ACC112 (cell line): ENCODE measurements around the gene KISS1.

Source experiments
- H2AFZ ChIP-seq: fragments of 200-600 bp; sonication (generic); one replicate; pipeline ENCODE4 v1.6.0; 2017; ENCODE audit warnings: antibody characterized with exemption, low read length; ENCODE audit not compliant: unreplicated experiment
- H3K27ac ChIP-seq: fragments of 200-600 bp; sonication (generic); 2 replicates; pipeline ENCODE4 v1.5.1; 2014; ENCODE audit warnings: low read depth, mild to moderate bottlenecking, antibody characterized with exemption, low read length, moderate library complexity
- H3K27me3 ChIP-seq: fragments of 200-600 bp; sonication (generic); 2 replicates; pipeline ENCODE4 v1.6.1; 2014; ENCODE audit warnings: mild to moderate bottlenecking, antibody characterized with exemption, low read length, moderate library complexity, mixed read lengths; ENCODE audit not compliant: insufficient read depth
- H3K36me3 ChIP-seq: fragments of 200-600 bp; sonication (generic); 2 replicates; pipeline ENCODE4 v1.6.1; 2016; ENCODE audit warnings: mild to moderate bottlenecking, antibody characterized with exemption, low read length, moderate library complexity, mixed read lengths; ENCODE audit not compliant: insufficient read depth
- H3K4me1 ChIP-seq: fragments of 200-600 bp; sonication (generic); one replicate; pipeline ENCODE4 v1.6.1; 2016; ENCODE audit warnings: low read length, mixed read lengths; ENCODE audit not compliant: insufficient read depth, unreplicated experiment, control insufficient read depth
- H3K4me3 ChIP-seq: fragments of 200-600 bp; sonication (generic); 2 replicates; pipeline ENCODE4 v1.5.1; 2014; ENCODE audit warnings: mild to moderate bottlenecking, low read depth, low read length
- H3K79me2 ChIP-seq: fragments of 200-600 bp; sonication (generic); one replicate; pipeline ENCODE4 v1.6.0; 2016; ENCODE audit warnings: low read length; ENCODE audit not compliant: control insufficient read depth, unreplicated experiment, insufficient read depth

Gene KISS1

DNA sequence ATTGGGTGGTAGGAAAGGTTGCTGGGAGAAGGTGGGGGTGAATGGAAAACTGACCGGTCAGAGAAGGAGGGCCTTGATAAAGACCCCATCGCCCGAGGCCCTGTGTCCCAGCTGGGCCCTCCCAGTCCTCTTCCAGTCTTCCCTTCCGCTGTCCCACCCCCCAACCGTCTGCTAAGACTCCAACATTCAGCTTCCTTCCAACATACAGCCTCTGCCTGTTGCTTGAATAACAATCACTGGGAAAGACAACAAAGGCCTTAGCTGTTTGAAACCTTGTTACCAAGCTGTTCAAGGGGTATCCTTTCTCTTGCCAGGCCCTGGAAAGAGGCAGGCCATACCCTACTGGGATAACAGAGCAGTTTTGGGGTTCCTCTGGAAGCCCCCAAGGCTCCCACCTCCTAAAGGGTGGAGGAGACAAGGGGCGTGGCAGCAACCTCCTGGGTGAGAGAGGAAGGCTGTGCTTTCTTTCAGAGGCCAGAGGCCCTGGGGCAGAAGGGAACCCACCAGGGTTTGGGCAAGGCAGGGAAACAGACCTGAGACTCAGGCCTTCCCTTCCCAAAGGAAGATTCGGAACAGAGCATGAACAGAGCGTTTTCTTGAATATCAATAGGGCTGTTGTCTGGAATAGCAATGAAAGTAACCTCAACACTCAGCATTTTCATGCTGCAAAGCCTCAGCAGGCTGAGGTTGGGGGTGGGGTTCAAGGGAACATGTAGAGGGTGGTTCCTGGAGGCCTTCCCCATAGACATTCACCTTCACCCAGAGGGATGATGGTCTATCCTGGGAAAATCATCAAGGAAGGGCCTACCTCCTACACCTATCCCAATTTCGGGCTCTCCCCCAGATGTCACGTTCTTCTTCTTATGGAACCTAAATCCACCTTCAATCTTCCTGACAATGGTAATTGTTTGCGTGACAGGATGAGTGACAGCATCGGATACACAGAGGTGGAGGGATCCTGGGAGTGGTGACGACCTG is 48.6 kb downstream of the KISS1 start:
- no peak overlapping the region for H3K4me3 ChIP-seq
- H3K27ac ChIP-seq = no peak overlapping the region
- H2AFZ ChIP-seq = no peak overlapping the region
- no peaks in the 10 kb centered on the region for H3K36me3 ChIP-seq
- H3K4me1 ChIP-seq = no peaks in the 10 kb centered on the region
- H3K27me3 ChIP-seq = no peaks in the 10 kb centered on the region
- no peaks in the 10 kb centered on the region for H3K79me2 ChIP-seq

DNA sequence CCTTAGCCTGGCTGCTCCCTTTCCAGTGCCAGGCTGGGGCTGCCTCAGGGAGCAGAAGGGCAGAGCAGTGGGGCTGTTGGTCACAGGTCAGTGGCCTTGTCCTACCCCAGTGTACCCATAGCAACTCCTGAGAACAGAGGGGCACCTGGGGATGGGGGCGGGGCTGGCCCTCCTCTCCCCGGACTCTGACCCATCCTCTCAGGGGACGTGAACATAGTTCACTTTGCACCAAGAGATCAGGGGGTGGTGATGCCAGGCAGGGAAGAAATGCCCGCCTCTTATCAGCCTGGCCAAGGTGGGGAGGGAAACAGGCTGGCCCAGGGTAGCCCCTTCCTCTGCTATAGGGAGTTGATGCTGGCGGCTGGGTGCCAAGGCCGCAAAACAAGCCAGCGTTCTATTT is 49.3 kb downstream of the KISS1 start:
- Histone ChIP-seq H2AFZ (no peak overlapping the region), H3K36me3 (no peaks in the 10 kb centered on the region), H3K27ac (no peak overlapping the region), H3K4me1 (no peaks in the 10 kb centered on the region), H3K79me2 (no peaks in the 10 kb centered on the region), H3K4me3 (no peak overlapping the region), H3K27me3 (no peaks in the 10 kb centered on the region)

DNA sequence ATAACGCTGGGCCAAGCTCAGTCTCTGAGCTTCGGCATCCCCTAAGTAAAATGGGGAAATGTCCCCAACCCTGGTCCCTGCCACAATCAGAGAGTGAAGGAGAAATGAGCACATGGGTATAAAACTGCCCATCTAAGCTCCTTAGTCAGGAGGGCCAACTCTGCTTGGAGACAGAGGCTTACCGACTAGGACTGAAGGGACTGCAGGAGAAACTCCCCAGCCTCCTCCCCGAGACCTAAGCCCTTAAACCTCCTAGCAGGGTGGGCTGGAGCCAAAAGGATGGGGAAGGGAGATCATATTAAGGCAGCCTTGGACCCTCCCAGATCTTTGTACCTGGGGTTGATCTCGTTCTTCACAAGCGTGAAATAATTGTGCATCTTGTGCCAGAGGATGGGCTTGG is 50.0 kb downstream of the KISS1 start:
- Histone ChIP-seq H3K4me1 (no peaks in the 10 kb centered on the region), H3K27ac (no peak overlapping the region), H3K36me3 (no peaks in the 10 kb centered on the region), H3K27me3 (no peaks in the 10 kb centered on the region), H2AFZ (no peak overlapping the region), H3K4me3 (no peak overlapping the region), H3K79me2 (no peaks in the 10 kb centered on the region)

DNA sequence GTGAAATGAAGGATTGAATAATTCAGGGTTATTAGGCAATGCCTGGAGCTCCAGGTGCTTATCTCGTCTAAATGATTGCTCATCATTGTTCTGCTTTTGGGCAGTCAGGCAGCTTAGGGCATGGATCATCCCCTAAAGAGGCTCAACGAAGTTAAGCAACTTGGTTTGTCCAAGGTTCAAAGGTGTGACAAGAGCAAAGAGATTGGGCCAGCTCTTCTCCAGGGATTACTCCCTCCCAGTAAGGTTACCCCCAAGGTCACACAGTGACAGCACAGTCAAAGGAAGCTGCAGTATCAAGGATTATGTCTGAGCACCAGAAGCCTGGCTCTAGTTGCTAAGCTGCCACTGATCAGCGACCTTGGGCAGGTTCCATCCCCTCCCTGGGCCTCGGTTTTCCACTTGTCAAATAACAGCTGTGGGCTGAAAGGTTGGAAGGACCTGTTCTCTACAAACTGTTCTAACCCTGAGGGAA is 51.2 kb downstream of the KISS1 start:
- H3K79me2 ChIP-seq = no peaks in the 10 kb centered on the region
- H2AFZ ChIP-seq = no peak overlapping the region
- H3K4me1 ChIP-seq = no peaks in the 10 kb centered on the region
- H3K4me3 ChIP-seq = no peak overlapping the region
- no peaks in the 10 kb centered on the region for H3K27me3 ChIP-seq
- no peaks in the 10 kb centered on the region for H3K36me3 ChIP-seq
- no peak overlapping the region for H3K27ac ChIP-seq

DNA sequence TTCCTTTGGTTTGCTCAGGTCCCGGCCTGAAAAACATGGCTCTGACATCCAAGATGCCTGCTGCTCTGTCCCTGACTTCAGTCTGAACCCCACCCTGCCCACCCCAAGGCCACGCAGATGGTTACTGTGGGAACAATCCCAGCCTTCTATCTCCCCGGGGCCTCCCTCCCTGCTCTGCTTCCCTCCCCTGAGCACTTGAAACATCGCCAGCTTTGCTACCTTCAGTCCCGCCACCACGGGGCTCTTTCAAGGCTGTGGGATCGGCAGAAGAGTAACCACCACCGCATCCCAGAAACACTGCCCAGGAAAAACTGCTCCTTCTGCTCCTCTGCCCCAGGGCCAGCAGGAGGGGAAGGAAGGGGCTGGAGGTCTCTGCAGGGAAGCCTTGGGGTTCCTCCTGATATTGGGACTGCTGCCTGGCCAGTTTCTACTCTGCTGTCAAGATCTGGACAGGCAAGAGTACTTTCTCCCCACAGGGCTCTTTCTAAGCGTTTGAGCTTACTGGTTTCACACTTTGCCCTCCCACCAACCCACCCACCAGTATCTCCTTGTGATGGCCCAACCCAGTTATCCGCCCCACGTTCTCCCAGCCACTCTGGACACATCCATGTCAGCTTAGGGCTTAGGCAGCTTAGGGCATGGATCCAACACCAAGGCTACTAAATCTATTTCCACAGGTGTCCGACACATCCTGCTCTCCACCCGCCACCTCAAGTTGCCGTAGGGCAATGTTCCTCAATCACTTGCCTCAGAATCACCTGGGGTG is 52.8 kb downstream of the KISS1 start:
- Histone ChIP-seq H2AFZ (no peak overlapping the region), H3K36me3 (no peaks in the 10 kb centered on the region), H3K27ac (no peak overlapping the region), H3K27me3 (no peaks in the 10 kb centered on the region), H3K79me2 (no peaks in the 10 kb centered on the region), H3K4me1 (no peaks in the 10 kb centered on the region), H3K4me3 (no peak overlapping the region)

DNA sequence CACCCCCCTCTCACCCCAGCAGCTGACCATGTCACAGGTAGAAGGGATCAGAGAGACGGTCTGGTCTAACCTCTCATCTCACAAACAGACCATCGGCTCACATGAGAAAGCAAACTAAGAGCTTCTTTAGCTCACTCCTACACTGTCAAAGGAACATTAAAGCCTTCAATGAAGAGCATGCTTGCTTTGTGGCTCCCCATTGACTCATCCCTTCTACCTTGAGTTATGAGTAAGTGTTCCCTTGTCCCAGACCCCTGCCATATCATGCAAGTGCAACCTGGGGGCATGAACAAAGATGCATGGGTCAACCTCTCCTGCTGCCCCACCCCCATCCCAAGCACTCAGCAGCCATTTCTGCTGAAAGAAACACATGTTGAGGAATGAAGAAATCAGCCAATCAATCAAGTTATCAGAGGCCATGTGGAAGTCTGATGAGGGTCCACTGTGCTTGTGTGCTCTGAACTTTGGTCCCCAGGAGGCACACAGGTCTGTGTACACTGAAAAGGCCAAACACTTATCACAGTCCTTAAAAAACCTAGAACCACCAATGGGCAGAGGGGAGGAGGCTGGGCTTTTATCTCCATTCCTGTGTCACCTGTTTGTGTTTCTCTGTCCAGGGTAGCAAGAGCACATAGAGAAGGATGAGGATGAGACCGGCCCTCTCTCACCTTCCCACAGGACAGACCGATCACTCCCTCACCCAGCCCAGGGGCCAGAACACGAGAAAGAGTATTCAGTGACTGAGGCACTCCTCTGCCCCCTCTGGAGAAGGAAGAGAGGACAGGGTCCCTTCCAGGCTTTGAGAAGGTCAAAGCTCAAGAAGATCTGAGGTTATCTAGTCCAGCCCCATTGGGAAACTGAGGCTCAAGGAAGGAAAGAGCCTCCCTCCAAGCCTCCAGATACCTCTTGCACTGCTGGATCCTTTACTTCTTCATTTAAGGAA is 54.0 kb downstream of the KISS1 start:
- no peaks in the 10 kb centered on the region for H3K79me2 ChIP-seq
- H3K36me3 ChIP-seq = no peaks in the 10 kb centered on the region
- no peak overlapping the region for H2AFZ ChIP-seq
- no peak overlapping the region for H3K27ac ChIP-seq
- no peak overlapping the region for H3K4me3 ChIP-seq
- no peaks in the 10 kb centered on the region for H3K27me3 ChIP-seq
- no peaks in the 10 kb centered on the region for H3K4me1 ChIP-seq

DNA sequence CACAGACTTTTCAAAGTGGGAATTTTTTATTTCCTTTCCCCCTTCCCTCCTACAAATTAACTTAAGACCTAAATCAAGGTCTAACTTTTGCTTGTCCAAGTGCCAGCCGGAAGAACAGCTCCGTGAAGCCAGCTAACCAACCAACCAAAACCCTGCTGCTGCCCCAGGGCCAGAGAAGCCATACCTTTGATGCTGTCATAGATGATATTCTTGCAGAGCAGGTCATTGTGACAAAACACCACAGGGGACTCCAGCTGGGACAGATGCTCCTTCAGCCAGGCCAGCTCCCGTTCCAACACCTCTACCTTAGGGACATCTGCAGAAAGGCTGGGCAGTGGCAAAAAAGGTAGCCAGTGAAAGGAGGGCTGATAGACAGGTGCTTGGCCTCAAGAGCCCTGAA is 55.2 kb downstream of the KISS1 start:
- no peak overlapping the region for H3K4me3 ChIP-seq
- no peak overlapping the region for H2AFZ ChIP-seq
- no peaks in the 10 kb centered on the region for H3K4me1 ChIP-seq
- H3K36me3 ChIP-seq = no peaks in the 10 kb centered on the region
- no peak overlapping the region for H3K27ac ChIP-seq
- H3K27me3 ChIP-seq = no peaks in the 10 kb centered on the region
- H3K79me2 ChIP-seq = no peaks in the 10 kb centered on the region
